ENCODE measurements around the gene DNAAF1. TPM values are rescaled to one million over a fixed set of nuclear protein-coding genes. Genes with fewer than 3 reads are reported as not detected.

DNAAF1 gene
- total and polyA plus RNA-seq, 2 of the 8 experiments (the other 6 are each of a cell fraction or from before 2014, with no cell fraction given) = 0.09 to 0.15 TPM

DNA sequence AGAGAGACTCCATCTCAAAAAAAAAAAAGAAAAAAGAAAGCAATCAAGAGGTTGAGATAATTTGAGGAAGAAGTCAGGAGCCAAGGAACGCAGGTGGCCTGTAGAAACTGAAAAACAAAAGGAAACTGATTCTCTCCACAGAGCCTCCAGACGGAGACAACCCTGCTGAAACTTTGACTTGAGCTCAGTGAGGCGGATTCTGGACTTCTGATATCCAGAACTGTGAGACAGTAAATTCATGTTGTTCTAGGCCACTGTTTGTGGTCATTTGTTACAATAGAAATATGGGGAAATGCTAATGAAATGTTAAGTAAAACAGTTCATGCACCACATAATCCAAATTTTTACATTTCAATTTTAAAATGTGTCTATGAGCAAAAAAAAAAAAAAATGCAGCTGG, 33.6 kb upstream of the DNAAF1 start:
- H3K9me3 ChIP-seq (ENCODE audit: insufficient read depth in 2 of 2, low read depth in 1 of 2, low read length in 1 of 2) = no peaks in the 10 kb centered on the region
- H3K79me1 ChIP-seq (ENCODE audit: low read depth, low read length) = peaks cover 15% of the 10 kb centered on the region
- no peaks in the 10 kb centered on the region for H3K27me3 ChIP-seq (replicated peaks in 1 of 4; ENCODE audit: control insufficient read depth in 3 of 4, extremely low read depth in 1 of 4, insufficient read depth in 3 of 4, low read length in 3 of 4)
- H2BK120ac ChIP-seq (replicated peaks; ENCODE audit: low read depth, low read length) = no peak overlapping the region
- no peak overlapping the region for H4K8ac ChIP-seq (ENCODE audit: extremely low read depth, insufficient read depth, low read length)
- H3K14ac ChIP-seq (ENCODE audit: insufficient read length) = no peak overlapping the region
- no peak overlapping the region for H2BK15ac ChIP-seq (ENCODE audit: low read length)
- TF ChIP-seq CHD2 (IDR thresholded peaks at IDR 0.05; ENCODE audit: low read length) (no peak), SP2 (IDR thresholded peaks at IDR 0.05; ENCODE audit: low read length) (no peak)
- TF ChIP-seq, protein P1, sequence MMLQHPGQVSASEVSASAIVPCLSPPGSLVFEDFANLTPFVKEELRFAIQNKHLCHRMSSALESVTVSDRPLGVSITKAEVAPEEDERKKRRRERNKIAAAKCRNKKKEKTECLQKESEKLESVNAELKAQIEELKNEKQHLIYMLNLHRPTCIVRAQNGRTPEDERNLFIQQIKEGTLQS (IDR thresholded peaks at IDR 0.05; ENCODE audit: insufficient read depth, low read depth, low read length) = no peak
- no peak overlapping the region for H3K9ac ChIP-seq (replicated peaks in 1 of 4; ENCODE audit: extremely low read depth in 1 of 4, low read depth in 3 of 4, low read length in 3 of 4)
- H2BK5ac ChIP-seq (ENCODE audit: low read depth, low read length) = no peak overlapping the region
- peaks cover 5% of the 10 kb centered on the region for H3K23me2 ChIP-seq (ENCODE audit: low read depth, low read length)
- ChIA-PET POLR2A (ENCODE audit: partially characterized antibody) (no interaction called here), CTCF (ENCODE audit: partially characterized antibody) (interaction anchor here (0.7 to 1.1 kb wide), 2 partner anchors 21 to 30 kb away, joined by 3 read pairs; no protein-coding TSS in a partner anchor)
- peaks cover 9 to 17% of the 10 kb centered on the region in 2 experiments for H4K20me1 ChIP-seq (replicated peaks in 1 of 2; ENCODE audit: control insufficient read depth in 1 of 2, insufficient read depth in 2 of 2, low read length in 2 of 2)
- H3K4ac ChIP-seq (replicated peaks; ENCODE audit: insufficient read length, low read depth, low read length) = no peak overlapping the region
- H2AK5ac ChIP-seq (ENCODE audit: low read depth, low read length) = no peak overlapping the region
- H3K4me2 ChIP-seq (ENCODE audit: insufficient read depth in 1 of 2, low read depth in 2 of 2, low read length in 2 of 2) = no peak overlapping the region
- peaks cover 0 to 4% (median 0%) of the 10 kb centered on the region in 4 experiments; a peak in 3 of 8 replicates for H3K36me3 ChIP-seq (ENCODE audit: control insufficient read depth in 2 of 4, insufficient read depth in 4 of 4, low read length in 3 of 4)
- no peak overlapping the region for H2BK20ac ChIP-seq (ENCODE audit: low read length)
- no peak overlapping the region for H4K5ac ChIP-seq (ENCODE audit: insufficient read length, low read depth, low read length)
- no peak overlapping the region for H3K56ac ChIP-seq (replicated peaks; ENCODE audit: insufficient read length, low read depth, low read length)
- no peak overlapping the region for H3K27ac ChIP-seq (ENCODE audit: low read depth, low read length)
- H3K4me1 ChIP-seq (replicated peaks in 1 of 4; ENCODE audit: control insufficient read depth in 3 of 4, insufficient read depth in 4 of 4, low read length in 3 of 4) = no peaks in the 10 kb centered on the region; a peak in 1 of 7 replicates
- no peak overlapping the region for H3K23ac ChIP-seq (ENCODE audit: insufficient read length)
- DNase-seq (ENCODE audit: low read depth in 1 of 2, low spot score in 2 of 2) = no peak
- no peak overlapping the region for H3K18ac ChIP-seq (ENCODE audit: extremely low read depth, low read length)
- H2BK12ac ChIP-seq (ENCODE audit: low read depth, low read length) = no peak overlapping the region
- FAIRE-seq = no peak
- no peak overlapping the region for H4K91ac ChIP-seq (replicated peaks; ENCODE audit: insufficient read length, low read length)
- WGBS, 2 experiments (ENCODE audit: extremely low coverage in 1 of 2, insufficient coverage in 1 of 2, insufficient read length in 1 of 2, insufficient replicate concordance in 2 of 2, low coverage in 1 of 2, low lambda C conversion rate in 2 of 2, missing lambda C conversion rate in 1 of 2) = 83% methylated on average over 3 of the region's 3 CpGs; no CpG with 5 or more reads in 1 of the 2 experiments
- H3K79me2 ChIP-seq (ENCODE audit: control insufficient read depth in 1 of 2, insufficient read depth in 2 of 2, low read length in 2 of 2) = peaks cover 7 to 94% of the 10 kb centered on the region in 2 experiments
- no peak overlapping the region for H2AFZ ChIP-seq (ENCODE audit: low read length)
- H3K4me3 ChIP-seq (ENCODE audit: extremely low read depth in 1 of 4, insufficient read depth in 2 of 4, low read depth in 3 of 4, low read length in 4 of 4) = no peak overlapping the region

Data from H1 (cell line).